ENCODE measurements around the gene DRC7. TPM values are rescaled to one million over a fixed set of nuclear protein-coding genes. Genes with fewer than 3 reads are reported as not detected.

DRC7 gene
- total RNA-seq, 1 experiment from 2014 or later, result not detected

GRCh38 chr16:57656342-57656955, 38.2 kb upstream of the DRC7 start:
- in situ Hi-C loops (cut with HindIII; ENCODE audit: low pct_unique_long_range_greater_than_20kb, low sequenced_read_pairs) (no loop called here), intact Hi-C loops (cut with micrococcal nuclease; ENCODE audit: unreplicated experiment) (no loop called here)
- H3K27me3 ChIP-seq (ENCODE audit: control insufficient read depth, insufficient read depth, low read length), result no peaks in the 10 kb centered on the region
- H3K9me3 ChIP-seq (ENCODE audit: control insufficient read depth, insufficient read depth, low read depth, low read length), result no peaks in the 10 kb centered on the region
- H3K27ac ChIP-seq (ENCODE audit: low read length), result no peak overlapping the region
- TF ChIP-seq TCF7L2 (IDR thresholded peaks at IDR 0.05; ENCODE audit: low read depth, low read length) (no peak), SIN3A (IDR thresholded peaks at IDR 0.05; ENCODE audit: borderline replicate concordance, insufficient read depth, low read depth, low read length) (no peak), POLR2AphosphoS5 (IDR thresholded peaks at IDR 0.05; ENCODE audit: low read depth, low read length) (no peak)
- TF ChIP-seq, protein P1, sequence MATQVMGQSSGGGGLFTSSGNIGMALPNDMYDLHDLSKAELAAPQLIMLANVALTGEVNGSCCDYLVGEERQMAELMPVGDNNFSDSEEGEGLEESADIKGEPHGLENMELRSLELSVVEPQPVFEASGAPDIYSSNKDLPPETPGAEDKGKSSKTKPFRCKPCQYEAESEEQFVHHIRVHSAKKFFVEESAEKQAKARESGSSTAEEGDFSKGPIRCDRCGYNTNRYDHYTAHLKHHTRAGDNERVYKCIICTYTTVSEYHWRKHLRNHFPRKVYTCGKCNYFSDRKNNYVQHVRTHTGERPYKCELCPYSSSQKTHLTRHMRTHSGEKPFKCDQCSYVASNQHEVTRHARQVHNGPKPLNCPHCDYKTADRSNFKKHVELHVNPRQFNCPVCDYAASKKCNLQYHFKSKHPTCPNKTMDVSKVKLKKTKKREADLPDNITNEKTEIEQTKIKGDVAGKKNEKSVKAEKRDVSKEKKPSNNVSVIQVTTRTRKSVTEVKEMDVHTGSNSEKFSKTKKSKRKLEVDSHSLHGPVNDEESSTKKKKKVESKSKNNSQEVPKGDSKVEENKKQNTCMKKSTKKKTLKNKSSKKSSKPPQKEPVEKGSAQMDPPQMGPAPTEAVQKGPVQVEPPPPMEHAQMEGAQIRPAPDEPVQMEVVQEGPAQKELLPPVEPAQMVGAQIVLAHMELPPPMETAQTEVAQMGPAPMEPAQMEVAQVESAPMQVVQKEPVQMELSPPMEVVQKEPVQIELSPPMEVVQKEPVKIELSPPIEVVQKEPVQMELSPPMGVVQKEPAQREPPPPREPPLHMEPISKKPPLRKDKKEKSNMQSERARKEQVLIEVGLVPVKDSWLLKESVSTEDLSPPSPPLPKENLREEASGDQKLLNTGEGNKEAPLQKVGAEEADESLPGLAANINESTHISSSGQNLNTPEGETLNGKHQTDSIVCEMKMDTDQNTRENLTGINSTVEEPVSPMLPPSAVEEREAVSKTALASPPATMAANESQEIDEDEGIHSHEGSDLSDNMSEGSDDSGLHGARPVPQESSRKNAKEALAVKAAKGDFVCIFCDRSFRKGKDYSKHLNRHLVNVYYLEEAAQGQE (IDR thresholded peaks at IDR 0.05; ENCODE audit: insufficient read depth in 1 of 2, low read depth in 2 of 2, low read length in 1 of 2), result no peak
- TF ChIP-seq, protein P2, sequence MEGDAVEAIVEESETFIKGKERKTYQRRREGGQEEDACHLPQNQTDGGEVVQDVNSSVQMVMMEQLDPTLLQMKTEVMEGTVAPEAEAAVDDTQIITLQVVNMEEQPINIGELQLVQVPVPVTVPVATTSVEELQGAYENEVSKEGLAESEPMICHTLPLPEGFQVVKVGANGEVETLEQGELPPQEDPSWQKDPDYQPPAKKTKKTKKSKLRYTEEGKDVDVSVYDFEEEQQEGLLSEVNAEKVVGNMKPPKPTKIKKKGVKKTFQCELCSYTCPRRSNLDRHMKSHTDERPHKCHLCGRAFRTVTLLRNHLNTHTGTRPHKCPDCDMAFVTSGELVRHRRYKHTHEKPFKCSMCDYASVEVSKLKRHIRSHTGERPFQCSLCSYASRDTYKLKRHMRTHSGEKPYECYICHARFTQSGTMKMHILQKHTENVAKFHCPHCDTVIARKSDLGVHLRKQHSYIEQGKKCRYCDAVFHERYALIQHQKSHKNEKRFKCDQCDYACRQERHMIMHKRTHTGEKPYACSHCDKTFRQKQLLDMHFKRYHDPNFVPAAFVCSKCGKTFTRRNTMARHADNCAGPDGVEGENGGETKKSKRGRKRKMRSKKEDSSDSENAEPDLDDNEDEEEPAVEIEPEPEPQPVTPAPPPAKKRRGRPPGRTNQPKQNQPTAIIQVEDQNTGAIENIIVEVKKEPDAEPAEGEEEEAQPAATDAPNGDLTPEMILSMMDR (IDR thresholded peaks at IDR 0.05), result no peak
- POLR2A ChIA-PET, result no interaction called here
- H3K4me3 ChIP-seq (ENCODE audit: low read depth in 2 of 2, low read length in 2 of 2), result no peak overlapping the region
- ATAC-seq (no peak), DNase-seq (ENCODE audit: low read depth, low spot score) (no peak)
- H3K36me3 ChIP-seq (ENCODE audit: control insufficient read depth, insufficient read depth, low read length), result no peaks in the 10 kb centered on the region
- no peaks in the 10 kb centered on the region for H3K4me1 ChIP-seq (ENCODE audit: control insufficient read depth, insufficient read depth, low read length)
- CTCF ChIA-PET, result no interaction called here
- BruUV-seq (replicated peaks), result no TSS peak

GRCh38 chr16:57657228-57657627, 37.4 kb upstream of the DRC7 start:
- H3K4me3 ChIP-seq (ENCODE audit: low read depth in 2 of 2, low read length in 2 of 2), result no peak overlapping the region
- CTCF ChIA-PET, result no interaction called here
- intact Hi-C loops (cut with micrococcal nuclease; ENCODE audit: unreplicated experiment) (no loop called here), in situ Hi-C loops (cut with HindIII; ENCODE audit: low pct_unique_long_range_greater_than_20kb, low sequenced_read_pairs) (no loop called here)
- H3K9me3 ChIP-seq (ENCODE audit: control insufficient read depth, insufficient read depth, low read depth, low read length), result no peaks in the 10 kb centered on the region
- POLR2A ChIA-PET, result no interaction called here
- no peak for DNase-seq (ENCODE audit: low read depth, low spot score)
- no peaks in the 10 kb centered on the region for H3K36me3 ChIP-seq (ENCODE audit: control insufficient read depth, insufficient read depth, low read length)
- H3K4me1 ChIP-seq (ENCODE audit: control insufficient read depth, insufficient read depth, low read length), result no peaks in the 10 kb centered on the region
- ATAC-seq, result no peak
- no peaks in the 10 kb centered on the region for H3K27me3 ChIP-seq (ENCODE audit: control insufficient read depth, insufficient read depth, low read length)
- no peak overlapping the region for H3K27ac ChIP-seq (ENCODE audit: low read length)
- BruUV-seq (replicated peaks), result no TSS peak
- TF ChIP-seq TCF7L2 (IDR thresholded peaks at IDR 0.05; ENCODE audit: low read depth, low read length), result no peak
- TF ChIP-seq, protein P1 (IDR thresholded peaks at IDR 0.05; ENCODE audit: insufficient read depth in 1 of 2, low read depth in 2 of 2, low read length in 1 of 2), result no peak
- TF ChIP-seq POLR2AphosphoS5 (IDR thresholded peaks at IDR 0.05; ENCODE audit: low read depth, low read length), result no peak
- TF ChIP-seq, protein P2 (IDR thresholded peaks at IDR 0.05), result no peak
- no peak for TF ChIP-seq SIN3A (IDR thresholded peaks at IDR 0.05; ENCODE audit: borderline replicate concordance, insufficient read depth, low read depth, low read length)
